Activated CD8-positive, alpha-beta memory T cell treated with anti-CD3 and anti-CD28 coated beads for 4 hours (primary cell): ENCODE data around the gene B3GAT2.
A peak's percentile ranks its signal among the peaks of the same experiment; 100 is the strongest.

ENCODE experiments used
- DNase-seq, 2 donors: peaks; one replicate each; pipeline ENCODE4 v3.0.0-alpha.2; 2020; ENCODE audit warnings: low read depth in 2 of 2

Gene B3GAT2

DNA sequence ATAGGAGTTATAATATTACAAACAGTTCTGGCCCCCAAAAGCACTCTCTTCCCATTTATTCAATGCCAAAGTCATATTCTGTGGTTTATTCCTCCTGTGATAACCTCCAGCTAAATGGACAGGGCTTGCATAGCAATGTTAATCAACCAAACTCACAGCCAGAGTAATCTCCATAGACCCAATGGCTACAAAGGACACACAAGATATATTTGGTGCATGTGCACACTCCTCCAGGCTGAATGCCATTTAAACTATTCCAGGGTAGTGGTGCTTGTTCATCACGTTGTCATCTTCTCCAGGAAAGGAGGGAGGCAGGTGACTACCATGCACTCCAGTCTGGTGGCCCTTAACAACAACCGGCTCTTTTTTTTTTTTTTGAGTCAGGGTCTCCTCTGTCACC lies 56.8 kb downstream of the B3GAT2 start:
- DNase-seq: no peak

DNA sequence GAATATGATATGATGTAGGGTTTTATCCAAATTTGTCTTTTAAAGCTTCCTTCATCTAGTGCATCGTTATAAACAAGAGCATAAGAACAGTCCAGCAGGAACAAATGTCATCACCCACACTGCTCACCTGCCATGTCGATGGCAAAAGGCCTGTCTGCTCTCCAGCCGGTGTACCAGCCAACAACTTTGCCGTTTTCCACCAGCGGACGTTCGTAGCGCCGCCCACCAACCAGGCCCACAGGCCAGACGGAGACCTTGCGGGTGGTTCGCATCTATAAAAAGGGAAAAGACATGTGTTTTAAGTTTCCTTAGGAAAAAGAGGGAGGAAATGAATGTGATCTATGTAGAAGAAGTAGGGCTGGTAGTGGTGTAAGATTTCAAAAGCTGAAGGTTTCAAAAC lies 62.9 kb downstream of the B3GAT2 start:
- no peak for DNase-seq

DNA sequence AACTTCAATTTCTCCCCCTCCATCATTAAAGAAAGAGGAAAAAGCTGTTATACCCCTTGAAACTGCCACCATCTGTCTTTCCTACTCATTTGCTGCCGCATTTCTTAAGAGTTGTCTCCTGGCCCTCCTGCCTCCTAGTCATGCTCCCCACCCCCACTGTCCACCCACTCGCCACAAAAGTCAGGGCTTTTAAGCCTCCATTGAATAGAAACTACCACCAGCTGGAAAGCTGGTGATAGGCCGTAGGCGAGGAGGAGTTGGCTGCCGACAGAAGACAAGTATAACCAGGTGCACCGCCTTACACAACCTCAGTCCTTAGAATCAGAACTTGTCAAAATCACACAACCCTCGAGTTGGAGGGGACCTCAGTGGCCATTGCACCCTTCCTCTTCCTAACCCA lies 67.6 kb downstream of the B3GAT2 start:
- no peak for DNase-seq

DNA sequence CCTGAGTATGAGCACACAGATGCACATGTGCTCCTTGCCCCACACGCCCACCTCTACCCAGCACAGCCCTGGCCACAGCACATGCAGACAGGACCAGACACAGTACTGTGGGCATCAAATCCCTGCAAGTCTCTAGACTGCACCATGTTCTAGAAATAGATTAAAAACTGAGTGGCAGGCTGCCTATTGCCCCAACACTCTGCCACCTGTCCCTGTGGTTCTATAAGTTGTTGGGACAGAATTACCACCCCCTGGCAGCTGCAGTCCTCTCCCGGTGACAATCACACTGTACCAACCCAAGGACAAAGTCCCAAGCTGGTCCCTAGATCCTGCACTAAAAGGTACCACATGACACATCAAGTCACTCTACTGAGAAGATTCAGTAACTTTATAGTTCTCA lies 70.2 kb downstream of the B3GAT2 start:
- no peak for DNase-seq

DNA sequence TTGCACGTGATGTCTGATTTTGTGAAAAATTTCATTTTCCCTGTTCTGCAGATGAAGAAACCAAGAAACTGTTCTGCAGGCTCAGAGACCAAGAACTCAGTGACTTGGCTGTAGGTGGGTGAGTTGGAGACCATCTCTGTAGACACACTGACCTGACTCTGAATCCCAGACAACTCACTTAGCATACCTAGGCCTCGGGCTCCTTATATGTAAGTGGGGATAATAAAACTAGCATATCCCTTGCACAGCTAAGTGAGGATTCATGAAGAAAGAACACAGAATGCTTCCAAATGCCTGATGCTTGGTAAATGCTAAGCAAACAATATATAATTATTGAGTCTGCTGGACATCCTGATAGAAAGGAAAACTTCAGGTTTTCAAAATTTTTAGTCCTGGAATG lies 70.8 kb downstream of the B3GAT2 start:
- no peak for DNase-seq

DNA sequence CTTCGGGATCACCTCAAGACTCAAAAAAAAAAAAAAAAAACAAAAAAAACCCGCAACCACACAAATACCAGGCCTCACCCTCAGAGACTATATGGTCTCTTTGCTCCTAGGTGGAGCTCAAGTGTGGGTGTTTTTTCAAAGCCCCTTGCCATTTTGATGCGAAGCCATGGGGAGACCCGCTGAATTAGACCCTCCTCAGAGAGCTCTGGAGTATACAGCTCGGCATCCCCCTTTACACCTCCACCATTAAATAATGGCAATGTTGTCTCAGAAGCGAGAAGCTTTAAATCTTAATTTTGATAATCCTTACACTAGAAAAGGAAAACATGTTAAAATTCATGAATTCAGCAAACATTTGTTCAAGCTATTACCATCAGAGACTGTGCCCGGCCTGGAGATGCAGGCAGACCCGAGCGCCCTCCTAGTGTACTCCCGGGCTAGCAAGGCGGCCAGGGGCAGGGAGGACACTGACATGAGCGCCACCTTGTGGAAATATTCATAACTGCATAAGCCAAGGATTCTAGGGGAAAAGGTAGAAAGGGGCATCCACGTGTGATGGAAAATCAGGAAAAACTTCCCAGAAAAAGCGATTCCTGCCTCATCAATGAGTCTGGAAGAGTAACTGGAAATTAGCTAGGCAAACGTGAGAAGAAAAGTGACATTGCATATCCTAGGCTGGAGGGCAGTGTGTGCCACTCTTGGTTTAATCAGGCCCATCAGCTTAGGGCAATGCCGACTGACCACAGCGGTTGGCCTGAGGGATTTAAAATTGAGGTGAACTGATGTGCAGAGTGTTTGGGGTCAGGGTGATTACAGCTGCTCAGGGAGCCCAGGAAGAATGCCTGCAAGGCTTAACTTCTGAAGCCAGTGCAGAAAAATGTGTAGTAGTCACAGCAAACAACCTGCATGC lies 72.5 kb downstream of the B3GAT2 start:
- peak; percentile 5 to 31 for DNase-seq

DNA sequence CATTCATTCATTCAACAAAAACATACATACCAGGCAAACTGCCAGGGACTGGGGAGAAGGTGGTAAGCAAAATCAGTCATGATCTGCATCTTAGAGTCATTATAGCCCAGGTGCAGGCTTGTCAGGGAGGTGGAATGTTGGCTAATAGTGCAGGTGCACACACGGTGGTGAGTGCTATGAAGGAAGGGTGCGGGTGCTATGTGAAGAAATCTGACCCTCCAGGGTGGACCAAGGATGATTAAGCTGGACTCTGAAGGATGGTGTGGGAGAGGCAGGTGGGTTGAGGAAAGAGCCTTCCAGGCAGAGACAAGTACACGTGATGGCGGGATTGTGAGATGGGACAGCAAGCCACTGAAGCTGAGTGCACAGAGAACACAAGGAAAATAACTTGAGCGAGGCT lies 77.4 kb downstream of the B3GAT2 start:
- no peak for DNase-seq

DNA sequence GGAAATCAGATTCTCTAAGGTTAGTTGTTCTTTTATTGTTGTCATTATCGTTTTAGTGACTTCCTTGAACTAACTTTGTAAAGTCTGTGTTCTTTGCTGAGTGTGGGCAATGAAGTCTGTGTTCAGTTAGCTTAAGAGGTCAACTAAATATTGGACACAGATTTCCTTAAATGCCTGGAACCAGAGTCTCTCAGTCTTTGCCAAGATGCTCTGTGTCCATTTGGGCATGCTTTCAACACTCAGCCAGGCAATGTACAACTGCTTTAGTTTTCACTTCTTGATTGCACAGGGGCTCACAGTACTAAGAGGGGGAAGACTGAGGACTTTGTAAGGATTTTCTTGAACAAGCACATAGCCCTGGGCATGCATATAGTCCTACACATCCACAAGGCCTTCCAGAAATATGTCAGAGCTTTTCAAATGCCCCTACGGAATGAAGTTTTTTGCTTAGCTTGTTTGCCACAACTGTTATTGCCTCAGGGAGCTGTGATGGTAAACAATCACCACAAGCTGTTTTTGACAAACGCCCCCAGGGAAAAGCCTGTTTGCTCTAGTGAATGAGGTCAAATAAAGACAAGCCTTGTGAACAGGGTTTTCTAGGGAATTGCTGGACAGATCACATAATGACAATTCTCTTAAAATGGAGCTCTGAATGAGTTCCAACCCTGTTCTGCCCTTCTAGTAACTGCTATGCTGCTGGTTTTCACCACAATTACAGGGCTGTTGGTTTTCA lies 82.5 kb downstream of the B3GAT2 start:
- no peak for DNase-seq

DNA sequence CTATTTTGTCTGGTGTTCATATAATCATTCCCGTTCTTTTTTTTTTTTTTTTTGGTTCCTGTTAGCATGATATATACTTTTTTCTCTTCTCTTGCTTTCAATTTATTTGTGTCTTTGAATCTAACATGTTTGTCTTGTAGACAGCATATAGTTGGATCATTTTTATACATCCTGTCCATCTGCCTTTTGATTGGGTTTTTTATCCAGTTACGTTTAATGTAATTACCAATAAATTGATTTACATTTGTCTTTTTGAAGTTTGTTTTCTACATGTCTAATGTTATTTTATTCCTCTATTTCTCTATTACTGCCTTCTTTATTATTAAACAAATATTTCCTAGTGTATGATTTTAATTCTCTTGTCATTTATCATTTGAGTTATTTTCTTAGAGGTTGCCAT lies 84.4 kb downstream of the B3GAT2 start:
- DNase-seq: no peak

DNA sequence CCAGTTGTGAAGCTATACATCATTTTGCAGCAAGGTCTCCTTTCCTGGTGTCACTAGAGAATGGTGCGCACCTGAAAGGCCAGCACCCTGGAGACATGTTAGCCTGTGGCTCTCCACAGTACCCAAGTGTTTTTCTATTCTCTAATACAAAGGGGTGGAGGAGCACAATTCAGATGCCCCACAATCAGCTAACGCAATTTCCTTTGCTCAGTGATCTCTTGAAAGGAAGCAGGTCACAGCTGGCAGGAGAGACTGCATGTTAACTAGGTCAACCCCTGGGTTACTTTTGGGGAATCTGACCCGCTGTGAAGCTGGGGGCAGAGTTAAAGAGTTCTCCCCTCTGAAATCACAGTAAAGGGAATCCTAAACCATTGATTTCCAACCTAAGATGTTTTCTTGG lies 92.5 kb downstream of the B3GAT2 start:
- no peak for DNase-seq

DNA sequence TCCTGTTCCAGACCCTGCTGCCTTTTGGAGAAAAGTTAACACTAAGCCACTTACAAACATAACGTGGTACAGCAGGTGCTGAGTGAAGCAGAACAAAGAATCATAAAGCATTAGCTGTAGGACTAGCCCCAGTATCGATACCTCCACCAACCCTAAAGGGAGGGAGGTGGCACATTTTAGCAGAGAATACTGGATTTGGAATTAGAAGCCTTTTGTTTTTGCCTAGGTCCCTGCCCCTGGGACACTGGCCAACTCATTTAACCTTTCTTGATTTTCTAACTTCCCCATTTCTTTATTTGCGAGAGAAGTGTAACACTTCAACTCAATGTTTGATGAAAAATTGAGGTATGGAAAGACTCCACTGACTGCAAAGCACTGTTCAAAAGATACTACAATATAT lies 93.5 kb downstream of the B3GAT2 start:
- no peak for DNase-seq

DNA sequence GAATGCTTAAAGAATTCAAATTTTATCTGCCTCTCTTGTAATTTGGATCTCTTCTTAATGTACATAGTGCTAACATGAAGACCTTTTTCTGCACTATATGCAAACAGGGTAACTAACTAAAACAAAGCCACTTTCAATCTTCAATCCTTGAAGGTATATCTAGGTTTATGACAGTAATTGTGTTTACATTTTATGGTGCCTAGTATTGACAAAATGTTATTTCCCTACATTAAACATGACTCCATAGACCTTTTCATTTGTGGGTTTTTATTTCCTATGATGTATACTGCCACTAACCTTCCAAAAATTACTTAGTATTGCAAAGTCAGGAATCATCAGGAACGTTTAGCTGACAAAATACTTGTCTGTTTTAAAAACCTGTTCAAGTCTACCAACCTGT lies 95.9 kb downstream of the B3GAT2 start:
- no peak for DNase-seq

DNA sequence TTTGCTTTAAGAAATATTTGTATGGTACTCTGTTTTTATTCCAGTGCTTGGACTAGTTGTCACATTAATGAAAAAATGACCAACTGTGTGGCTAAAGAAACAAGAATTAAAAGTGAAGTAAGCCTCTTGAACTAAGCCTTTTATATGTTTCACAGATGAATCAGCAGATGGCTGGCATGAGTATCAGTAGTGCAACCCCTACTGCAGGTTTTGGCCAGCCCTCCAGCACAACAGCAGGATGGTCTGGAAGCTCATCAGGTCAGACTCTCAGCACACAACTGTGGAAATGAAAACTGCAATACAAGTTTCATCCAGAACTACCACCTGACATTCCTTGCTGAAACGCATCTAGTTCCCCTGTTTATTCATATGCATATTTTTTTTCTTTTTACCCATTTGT lies 96.8 kb downstream of the B3GAT2 start:
- DNase-seq: no peak

DNA sequence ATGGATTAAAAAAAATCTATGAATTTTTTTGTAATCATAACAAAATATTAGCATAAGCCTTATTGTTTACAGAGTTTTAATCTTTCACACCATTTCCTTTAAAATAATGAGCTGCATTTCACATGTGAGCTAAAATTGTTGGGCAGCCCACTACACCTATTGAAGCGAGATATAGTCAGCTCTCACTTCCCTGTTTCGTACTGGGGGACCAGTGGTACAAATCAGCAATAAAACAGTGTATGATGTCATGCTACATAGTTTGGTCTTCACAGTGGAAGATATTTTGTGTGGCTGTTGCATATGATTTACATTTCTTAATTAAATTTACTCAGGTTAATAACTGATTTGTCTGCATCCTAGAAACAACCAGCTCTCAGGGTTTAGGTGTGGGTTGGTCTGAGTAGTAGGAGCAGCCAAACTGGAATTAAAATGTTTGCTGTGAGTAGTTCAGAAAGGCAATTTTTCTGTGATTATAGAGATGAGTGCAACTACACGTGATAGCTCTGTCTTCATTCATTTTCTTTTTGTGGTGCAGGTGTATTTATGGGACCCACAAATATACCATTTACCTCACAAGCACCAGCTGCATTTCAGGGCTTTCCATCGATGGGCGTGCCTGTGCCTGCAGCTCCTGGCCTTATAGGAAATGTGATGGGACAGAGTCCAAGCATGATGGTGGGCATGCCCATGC lies 99.3 kb downstream of the B3GAT2 start:
- no peak for DNase-seq

DNA sequence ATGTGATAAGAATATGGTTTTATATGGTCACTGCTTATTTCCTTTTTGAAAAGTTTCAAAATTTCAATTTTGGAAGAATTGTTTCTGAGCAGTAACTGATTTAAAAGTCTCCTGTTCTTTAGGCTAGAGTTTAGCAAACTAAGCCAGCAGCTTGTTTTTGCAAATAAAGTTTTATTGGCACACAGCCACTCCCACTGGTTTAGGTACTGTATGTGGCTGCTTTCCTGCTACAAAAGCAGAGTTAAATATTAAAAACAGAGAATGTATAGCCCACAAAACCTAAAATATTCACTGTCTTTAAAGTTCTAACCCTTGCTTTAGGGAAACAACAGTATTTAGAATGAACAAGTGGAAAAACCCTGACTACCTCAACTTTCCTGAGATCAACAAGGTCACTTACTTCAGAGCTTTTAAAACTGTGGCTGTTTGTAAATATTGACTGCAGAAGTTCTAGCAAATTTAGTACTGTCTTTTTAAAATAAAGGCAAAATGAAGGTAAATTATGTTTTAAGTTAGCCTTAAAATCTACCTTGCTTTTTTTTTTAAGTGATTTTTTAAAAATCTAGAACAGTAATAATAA lies 104.1 kb downstream of the B3GAT2 start:
- DNase-seq: no peak

DNA sequence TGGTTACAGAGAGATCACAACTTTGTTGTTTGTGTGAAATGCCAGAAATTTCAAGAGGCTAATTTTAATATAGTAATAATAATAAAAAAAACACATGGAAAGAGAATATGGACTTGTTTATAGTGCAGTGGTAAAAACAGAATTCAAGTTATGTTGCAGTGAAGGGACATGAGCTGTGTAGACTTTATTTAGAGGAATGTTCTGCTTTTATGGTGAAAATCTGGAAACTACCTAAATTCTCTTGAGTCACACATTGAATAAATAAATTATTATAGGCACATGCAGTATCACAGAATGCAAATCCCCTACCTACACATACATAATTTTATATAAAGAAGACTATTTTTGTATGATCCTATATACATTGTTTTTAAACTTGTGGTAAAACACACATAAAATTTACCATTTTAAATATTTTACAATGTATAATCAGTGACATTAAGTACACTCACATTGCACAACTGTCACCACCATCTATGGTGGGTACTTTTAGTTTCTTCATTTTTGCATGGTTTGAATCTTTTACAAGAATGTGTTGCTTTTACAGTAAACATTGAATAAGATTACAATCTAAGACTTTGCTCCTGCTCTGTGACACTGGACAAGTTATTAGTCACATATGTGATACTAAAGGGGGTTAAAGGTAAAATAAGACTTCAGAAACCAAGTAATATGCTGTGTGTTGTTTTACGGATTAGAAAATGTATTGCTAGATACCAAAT lies 107.4 kb downstream of the B3GAT2 start:
- DNase-seq: no peak

DNA sequence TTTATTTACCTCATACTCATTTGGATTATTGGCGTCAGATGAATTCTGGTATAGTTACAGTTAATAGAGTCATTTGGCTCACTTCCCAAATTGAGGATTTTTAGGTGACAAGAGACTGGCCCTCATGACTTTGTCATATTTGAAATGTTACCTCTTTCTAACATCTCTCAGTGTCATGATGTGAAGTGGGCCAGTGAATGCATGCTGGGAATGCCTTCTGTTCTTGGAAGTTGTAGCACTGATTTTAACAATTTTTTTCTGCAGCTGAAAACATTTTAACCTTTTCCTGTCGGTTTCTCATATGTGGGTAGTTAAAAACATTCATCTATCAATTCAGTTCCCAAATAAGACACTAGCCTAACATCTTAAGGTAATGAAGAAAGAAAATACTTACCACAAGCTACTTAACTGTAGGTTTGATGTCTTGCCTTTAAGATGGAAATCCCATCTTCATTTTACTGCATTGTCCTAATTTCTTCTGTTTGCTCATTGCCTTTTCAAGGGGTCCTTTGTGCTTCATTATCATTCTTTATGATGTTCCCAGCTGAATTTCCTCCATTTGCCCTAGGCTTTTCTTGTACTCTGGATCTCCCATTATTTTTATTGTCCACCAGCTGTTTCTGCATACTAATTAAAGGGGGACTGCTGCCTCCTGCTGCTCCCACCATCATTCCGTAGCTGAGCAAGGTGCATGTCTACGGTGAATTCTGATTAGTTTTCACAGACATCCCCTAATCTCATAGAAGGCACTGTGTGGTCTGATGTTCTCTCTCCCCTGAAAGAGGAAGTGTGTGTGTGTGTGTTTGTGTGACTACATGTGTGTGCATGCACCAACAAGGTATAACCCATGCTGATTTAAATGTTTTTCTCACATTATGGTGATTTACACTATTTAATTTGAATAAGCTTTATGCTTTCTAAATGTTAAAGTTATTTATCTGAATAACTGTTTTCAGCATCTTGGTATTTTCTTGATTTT lies 109.5 kb downstream of the B3GAT2 start:
- DNase-seq: no peak

DNA sequence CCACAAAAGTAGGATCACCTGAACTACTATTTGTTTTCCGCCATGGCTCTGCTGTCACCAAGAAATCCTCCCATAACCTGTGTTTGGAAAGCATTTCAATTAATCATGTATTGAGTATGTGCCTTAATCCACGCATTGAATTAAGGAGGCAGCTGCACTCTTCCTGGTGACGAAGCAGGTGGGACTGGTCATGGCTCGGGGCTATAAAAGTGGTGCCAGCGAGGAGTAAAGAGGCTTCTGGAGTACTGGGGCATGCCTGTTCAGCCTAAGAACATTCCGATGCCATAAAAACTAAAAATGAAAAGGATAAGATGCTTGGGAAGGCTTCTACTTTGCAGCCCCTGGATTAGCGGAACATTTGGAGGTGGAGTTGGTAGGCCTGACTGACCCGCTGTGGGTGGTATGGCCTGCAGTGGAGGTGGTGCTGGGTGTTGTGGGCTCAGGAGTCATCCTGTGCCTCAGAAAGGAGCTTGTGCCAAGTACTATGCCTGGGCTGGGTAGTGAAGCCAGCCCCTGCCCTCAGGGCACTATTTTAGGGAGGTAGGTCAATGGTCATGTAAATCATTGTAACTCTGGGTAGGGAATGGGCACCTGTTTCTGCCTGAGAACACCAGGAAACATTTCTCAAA lies 110.5 kb downstream of the B3GAT2 start:
- no peak for DNase-seq

DNA sequence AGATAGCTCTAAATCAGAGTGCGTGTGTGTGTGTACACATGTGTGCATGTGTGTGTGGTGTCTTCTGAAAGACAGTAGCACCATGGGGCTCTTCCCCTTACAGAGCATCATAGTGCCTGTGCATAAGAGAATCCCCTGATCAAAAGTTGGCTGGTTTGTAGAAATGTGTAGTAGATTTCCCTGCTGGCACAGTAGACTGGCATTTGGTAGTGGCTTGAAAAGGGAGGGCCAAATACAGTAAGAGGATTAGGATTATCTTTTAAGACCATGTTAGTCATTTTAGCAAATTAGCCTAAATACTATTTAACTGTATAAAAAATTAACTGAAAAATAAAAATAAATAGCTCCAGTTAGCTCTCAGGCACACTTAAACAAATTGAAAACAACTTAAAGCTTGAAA lies 112.6 kb downstream of the B3GAT2 start:
- DNase-seq: no peak

DNA sequence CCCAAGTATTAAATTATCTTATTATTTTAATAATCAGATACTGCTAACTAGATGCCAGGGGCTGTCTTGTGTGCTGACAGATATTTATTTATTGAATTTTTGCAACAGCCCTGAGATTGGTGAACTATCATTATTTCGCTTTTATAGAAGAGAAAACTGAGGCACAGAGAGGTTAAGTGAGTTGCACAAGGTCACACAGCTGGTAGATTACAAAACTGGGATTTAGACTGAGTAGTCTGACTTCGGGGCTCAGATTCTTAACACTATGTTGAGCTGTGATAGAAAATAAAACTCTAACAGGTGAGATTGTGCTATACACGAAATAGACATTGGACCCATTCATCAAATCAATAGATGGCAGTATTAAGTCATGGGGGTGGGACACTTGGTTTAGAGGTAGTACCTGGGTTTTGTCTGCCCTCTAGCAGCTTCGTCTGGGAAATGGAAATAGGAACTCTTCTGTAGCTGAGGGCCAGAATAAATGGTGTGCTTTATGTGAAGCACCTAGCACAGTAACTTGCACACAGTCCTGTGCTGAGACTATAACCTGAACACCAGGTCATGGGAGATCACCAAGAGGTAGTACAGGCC lies 113.4 kb downstream of the B3GAT2 start:
- no peak for DNase-seq
